ENCODE results near the gene CRIP2.

CRIP2 gene

DNA sequence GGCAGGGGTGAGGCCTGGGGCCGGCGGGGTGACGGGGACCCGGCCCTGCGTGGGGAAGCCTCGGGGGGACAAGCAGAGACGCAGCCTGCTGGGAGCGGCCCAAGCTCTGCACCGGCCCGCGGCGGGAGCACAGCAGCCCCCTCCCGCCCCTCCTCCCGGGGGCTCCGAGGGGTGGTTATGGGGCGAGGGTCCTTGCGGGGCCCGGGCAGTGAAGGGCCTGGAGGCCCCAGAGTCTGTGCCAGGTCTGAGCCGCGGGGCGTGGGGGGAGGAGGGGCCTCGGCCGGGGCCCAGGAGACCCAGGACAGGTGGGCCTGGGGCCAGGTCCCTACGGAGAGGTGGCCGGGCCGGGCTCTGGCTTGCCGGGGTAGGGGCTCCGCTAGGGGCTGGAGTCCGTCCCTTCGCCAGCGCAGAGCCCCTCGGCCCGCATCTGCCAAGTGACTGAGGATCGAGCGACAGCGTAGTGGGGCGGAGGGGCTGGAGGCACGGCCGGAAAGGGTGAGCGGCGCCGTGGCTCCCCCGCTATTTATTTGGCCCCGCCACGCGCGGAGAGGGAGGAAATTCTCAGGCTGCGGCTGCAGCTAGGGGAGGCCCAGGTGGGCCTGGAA lies 52.3 kb downstream of the CRIP2 start:
- DNase-seq (ENCODE audit: low read depth in 2 of 2, low spot score in 1 of 2): no peak

DNA sequence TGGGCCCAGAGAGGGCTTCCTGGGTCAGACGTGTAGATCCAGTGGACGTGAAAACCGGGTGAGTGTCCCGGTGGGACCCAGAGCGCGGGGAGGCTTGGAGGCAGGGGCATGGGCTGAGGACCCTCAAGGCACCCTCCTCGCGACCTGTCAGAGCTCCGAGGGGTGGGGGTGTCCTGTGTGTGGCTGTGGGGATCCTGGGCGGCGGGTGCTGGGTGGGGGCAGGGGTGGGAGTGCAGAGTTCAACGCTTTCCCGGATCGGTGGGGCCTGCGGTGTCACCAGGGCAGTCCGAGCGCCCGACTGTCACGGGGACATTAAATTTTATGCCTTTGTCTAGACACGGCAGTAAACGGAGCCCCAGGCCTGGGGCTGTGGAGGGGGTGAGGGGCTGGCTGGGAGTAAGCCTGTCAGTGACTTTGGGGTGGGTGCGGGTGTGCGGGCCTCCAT lies 52.8 kb downstream of the CRIP2 start:
- DNase-seq (ENCODE audit: low read depth in 2 of 2, low spot score in 1 of 2): no peak

DNA sequence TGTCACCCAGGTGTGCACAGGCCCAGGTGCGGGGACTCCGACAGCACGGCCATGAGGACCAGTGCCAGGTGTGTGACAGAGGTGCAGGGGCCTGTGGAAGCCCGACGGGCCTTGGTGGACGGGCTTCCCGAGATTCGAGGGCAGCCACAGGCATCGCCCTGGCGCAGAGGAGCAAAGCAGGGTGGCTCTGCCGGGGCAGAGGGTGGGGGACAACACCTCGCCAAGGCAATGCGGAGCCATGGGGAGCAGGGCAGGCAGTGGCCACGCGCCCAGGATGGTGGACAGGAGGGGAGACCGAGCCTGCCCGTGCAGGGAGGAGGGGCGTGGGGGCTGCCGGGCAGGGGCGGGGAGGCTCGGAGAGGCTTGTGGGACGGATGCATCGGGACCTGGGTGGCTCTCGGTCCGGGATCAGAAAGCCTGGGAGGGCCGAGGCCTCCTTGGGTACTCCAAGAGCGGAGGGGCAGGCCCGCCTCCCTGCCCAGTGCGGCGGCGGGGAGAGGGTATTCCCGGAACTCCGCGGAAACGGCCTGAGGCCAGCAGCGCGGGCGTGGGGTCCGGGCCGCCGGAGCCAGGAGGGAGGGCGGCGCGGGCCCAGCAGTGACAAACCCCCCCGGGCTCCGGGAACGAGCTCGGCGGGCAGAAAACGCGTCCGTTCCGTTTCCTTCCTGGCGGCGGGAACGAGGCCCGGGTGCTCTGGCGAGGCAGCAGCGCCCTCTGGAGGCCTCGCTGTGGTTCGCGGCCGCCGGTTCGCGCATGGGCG lies 53.4 kb downstream of the CRIP2 start:
- peak; percentile 47 to 60 for DNase-seq (ENCODE audit: low read depth in 2 of 2, low spot score in 1 of 2)

DNA sequence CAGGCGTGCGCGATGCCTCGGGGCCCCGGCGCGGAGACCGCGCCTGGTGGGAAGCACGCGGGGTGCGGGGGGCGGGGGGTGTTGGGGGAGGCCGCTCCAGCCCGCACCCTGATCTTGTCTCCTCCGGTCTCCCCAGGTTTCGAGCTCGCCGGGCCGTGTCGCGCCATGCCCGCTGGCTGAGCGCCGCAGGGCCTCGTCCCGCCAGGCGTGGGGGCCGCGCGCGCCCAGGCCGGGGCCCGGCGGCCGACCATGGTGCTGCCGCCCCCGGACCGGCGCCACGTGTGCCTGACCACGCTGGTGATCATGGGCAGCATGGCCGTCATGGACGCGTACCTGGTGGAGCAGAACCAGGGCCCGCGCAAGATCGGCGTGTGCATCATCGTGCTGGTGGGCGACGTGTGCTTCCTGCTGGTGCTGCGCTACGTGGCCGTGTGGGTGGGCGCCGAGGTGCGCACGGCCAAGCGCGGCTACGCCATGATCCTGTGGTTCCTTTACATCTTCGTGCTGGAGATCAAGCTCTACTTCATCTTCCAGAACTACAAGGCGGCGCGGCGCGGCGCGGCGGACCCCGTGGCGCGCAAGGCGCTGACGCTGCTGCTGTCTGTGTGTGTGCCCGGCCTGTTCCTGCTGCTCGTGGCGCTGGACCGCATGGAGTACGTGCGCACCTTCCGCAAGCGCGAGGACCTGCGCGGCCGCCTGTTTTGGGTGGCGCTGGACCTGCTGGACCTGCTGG lies 54.1 kb downstream of the CRIP2 start:
- DNase-seq (ENCODE audit: low read depth in 2 of 2, low spot score in 1 of 2): no peak

DNA sequence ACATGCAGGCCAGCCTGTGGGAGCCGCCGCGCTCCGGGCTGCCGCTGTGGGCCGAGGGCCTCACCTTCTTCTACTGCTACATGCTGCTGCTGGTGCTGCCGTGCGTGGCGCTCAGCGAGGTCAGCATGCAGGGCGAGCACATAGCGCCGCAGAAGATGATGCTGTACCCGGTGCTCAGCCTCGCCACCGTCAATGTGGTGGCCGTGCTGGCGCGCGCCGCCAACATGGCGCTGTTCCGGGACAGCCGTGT lies 54.6 kb downstream of the CRIP2 start:
- DNase-seq (ENCODE audit: low read depth in 2 of 2, low spot score in 1 of 2): no peak

All from stimulated activated CD8-positive, alpha-beta memory T cell treated with anti-CD3 and anti-CD28 coated beads, Interleukin-4, amount 100 ng/mL, for 1 hour (primary cell).